Measurements from ENCODE around the gene EPO. TPM values are rescaled to one million over a fixed set of nuclear protein-coding genes. Genes with fewer than 3 reads are reported as not detected.

EPO gene
- total and polyA plus RNA-seq, 2 of the 8 experiments (the other 6 are each of a cell fraction or from before 2014, with no cell fraction given) = 0.42 to 0.95 TPM

DNA sequence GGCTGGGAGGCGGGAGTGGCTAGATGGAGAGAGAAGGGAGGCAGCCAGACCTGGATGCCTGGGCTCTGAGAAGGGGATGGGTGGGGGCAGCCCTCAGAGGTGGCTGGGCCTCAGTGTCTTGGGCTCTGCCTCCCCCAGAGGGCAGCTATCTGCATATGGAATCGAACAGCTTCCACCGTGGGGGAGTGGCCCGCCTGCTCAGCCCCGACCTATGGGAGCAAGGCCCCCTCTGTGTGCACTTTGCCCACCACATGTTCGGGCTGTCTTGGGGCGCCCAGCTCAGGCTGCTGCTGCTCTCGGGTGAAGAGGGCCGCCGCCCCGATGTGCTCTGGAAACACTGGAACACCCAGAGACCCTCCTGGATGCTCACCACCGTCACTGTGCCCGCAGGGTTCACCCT, 16.4 kb downstream of the EPO start:
- Histone ChIP-seq H3K4me2 (ENCODE audit: insufficient read depth in 1 of 2, low read depth in 2 of 2, low read length in 2 of 2) (no peak overlapping the region), H3K9me3 (ENCODE audit: insufficient read depth in 2 of 2, low read depth in 1 of 2, low read length in 1 of 2) (no peaks in the 10 kb centered on the region), H3K27me3 (replicated peaks in 1 of 4; ENCODE audit: control insufficient read depth in 3 of 4, extremely low read depth in 1 of 4, insufficient read depth in 3 of 4, low read length in 3 of 4) (no peaks in the 10 kb centered on the region), H3K4me1 (replicated peaks in 1 of 4; ENCODE audit: control insufficient read depth in 3 of 4, insufficient read depth in 4 of 4, low read length in 3 of 4) (no peaks in the 10 kb centered on the region), H2BK15ac (ENCODE audit: low read length) (no peak overlapping the region), H3K79me1 (ENCODE audit: low read depth, low read length) (no peaks in the 10 kb centered on the region), H4K91ac (replicated peaks; ENCODE audit: insufficient read length, low read length) (no peak overlapping the region), H2BK5ac (ENCODE audit: low read depth, low read length) (no peak overlapping the region), H3K9ac (replicated peaks in 1 of 4; ENCODE audit: extremely low read depth in 1 of 4, low read depth in 3 of 4, low read length in 3 of 4) (no peak overlapping the region), H3K14ac (ENCODE audit: insufficient read length) (no peak overlapping the region), H2BK12ac (ENCODE audit: low read depth, low read length) (no peak overlapping the region), H2AFZ (ENCODE audit: low read length) (no peak overlapping the region), H3K23ac (ENCODE audit: insufficient read length) (no peak overlapping the region), H3K27ac (ENCODE audit: low read depth, low read length) (no peak overlapping the region), H3K18ac (ENCODE audit: extremely low read depth, low read length) (no peak overlapping the region), H3K4me3 (ENCODE audit: extremely low read depth in 1 of 4, insufficient read depth in 2 of 4, low read depth in 3 of 4, low read length in 4 of 4) (no peak overlapping the region), H4K20me1 (replicated peaks in 1 of 2; ENCODE audit: control insufficient read depth in 1 of 2, insufficient read depth in 2 of 2, low read length in 2 of 2) (no peaks in the 10 kb centered on the region), H4K8ac (ENCODE audit: extremely low read depth, insufficient read depth, low read length) (no peak overlapping the region), H4K5ac (ENCODE audit: insufficient read length, low read depth, low read length) (no peak overlapping the region), H3K56ac (replicated peaks; ENCODE audit: insufficient read length, low read depth, low read length) (no peak overlapping the region), H3K23me2 (ENCODE audit: low read depth, low read length) (no peaks in the 10 kb centered on the region), H2BK20ac (ENCODE audit: low read length) (no peak overlapping the region), H2BK120ac (replicated peaks; ENCODE audit: low read depth, low read length) (no peak overlapping the region), H3K36me3 (ENCODE audit: control insufficient read depth in 2 of 4, insufficient read depth in 4 of 4, low read length in 3 of 4) (no peaks in the 10 kb centered on the region), H3K4ac (replicated peaks; ENCODE audit: insufficient read length, low read depth, low read length) (no peak overlapping the region), H2AK5ac (ENCODE audit: low read depth, low read length) (no peak overlapping the region), H3K79me2 (ENCODE audit: control insufficient read depth in 1 of 2, insufficient read depth in 2 of 2, low read length in 2 of 2) (no peaks in the 10 kb centered on the region)
- ChIA-PET CTCF (ENCODE audit: partially characterized antibody) (interaction anchor here (1.7 kb wide), 1 partner anchor 48 kb away, joined by 3 read pairs; no protein-coding TSS in a partner anchor), POLR2A (ENCODE audit: partially characterized antibody) (no interaction called here)
- 89% methylated on average over 5 of the region's 13 CpGs; no CpG with 5 or more reads in 1 of the 2 experiments for WGBS, 2 experiments (ENCODE audit: extremely low coverage in 1 of 2, insufficient coverage in 1 of 2, insufficient read length in 1 of 2, insufficient replicate concordance in 2 of 2, low coverage in 1 of 2, low lambda C conversion rate in 2 of 2, missing lambda C conversion rate in 1 of 2)
- DNase-seq (ENCODE audit: low read depth in 1 of 2, low spot score in 2 of 2) (no peak), FAIRE-seq (no peak)
- TF ChIP-seq CHD1 (IDR thresholded peaks at IDR 0.05; ENCODE audit: low read depth, low read length) = no peak
- TF ChIP-seq FOSL1 (IDR thresholded peaks at IDR 0.05; ENCODE audit: insufficient read depth, low read depth, low read length) = no peak
- no peak for TF ChIP-seq NRF1 (IDR thresholded peaks at IDR 0.05; ENCODE audit: low read depth, low read length)
- TF ChIP-seq EZH2 (IDR thresholded peaks at IDR 0.05; ENCODE audit: low read depth, low read length, severe bottlenecking) = no peak
- TF ChIP-seq KDM1A (IDR thresholded peaks at IDR 0.05; ENCODE audit: borderline replicate concordance, low read length) = no peak

All from H1 (cell line).